GM18867 (cell line): ENCODE data around the gene LRBA.
A peak's percentile ranks its signal among the peaks of the same experiment; 100 is the strongest.

Experiments used
- ATAC-seq: cut with Tn5 transposase; IDR thresholded peaks from one replicate; pipeline ENCODE4 v1.9.1; 2021; ENCODE audit warnings: mild to moderate bottlenecking, moderate library complexity; ENCODE audit not compliant: unreplicated experiment

Gene LRBA

DNA sequence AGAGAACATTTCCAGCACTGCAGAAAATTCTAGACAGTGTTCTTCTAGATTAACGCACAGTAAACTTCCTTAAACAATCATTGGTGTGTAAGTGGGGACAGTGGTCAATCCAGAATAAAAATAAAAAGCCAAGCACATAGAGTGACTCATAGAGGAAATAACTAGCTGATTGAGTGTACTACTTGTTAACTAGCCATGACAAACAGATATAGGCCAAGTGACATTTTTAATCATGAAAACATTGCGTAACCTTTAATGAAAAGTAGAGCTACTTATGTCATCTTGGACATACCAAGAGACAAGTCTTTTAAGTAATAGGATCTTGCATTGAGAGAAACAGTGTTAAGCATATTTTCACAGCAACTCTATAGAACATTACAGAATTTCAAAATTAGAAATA, 667.0 kb downstream of the LRBA start:
- ATAC-seq: no peak

- ATAC-seq: no peak
These were observed 669.8 kb downstream of the LRBA start for GRCh38 chr4:150345207-150345744.

- no peak for ATAC-seq
These were observed 671.3 kb downstream of the LRBA start for GRCh38 chr4:150343796-150344195.

- ATAC-seq: no peak
These were observed 672.1 kb downstream of the LRBA start for GRCh38 chr4:150342945-150343344.

DNA sequence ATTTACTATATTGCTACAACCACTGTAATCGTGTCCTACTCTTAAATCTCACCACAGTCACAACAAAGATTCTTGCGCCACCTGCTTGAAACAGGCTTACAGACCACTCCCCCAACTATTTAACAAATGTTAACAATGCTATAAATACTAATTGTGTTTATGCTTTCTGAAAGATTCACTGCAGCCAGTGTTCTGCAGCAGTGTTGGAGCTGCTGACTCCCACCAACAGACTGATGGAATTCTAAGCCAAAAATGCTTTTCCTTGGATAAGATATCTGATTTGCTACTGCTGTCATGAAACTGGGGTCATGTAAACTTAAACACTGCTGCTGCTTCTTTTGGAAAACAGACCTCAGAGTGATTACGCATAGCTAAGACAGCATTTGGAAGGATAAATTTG, 677.4 kb downstream of the LRBA start:
- ATAC-seq: no peak

- ATAC-seq: no peak
These were observed 678.2 kb downstream of the LRBA start for GRCh38 chr4:150336676-150337412.

GRCh38 chr4:150332961-150333360, 682.1 kb downstream of the LRBA start:
- ATAC-seq: no peak

DNA sequence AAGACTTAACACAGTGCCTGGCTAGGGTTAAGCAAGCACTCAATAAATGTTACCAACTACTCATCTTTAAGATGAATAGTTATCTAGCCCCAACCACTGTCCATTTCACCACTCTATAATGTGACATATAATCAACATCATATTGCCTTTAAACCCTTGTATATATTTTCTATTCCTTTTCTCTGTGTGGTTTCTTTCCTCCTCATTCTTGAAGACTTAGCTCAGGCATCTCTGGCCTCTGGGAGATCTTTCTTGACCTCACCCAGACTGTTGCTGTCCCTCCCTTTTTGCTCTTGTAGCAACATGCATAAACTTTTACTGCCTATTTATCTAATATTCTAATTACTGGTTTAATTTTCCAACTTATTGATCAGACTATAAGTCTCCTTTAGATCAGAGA, 683.0 kb downstream of the LRBA start:
- no peak for ATAC-seq

DNA sequence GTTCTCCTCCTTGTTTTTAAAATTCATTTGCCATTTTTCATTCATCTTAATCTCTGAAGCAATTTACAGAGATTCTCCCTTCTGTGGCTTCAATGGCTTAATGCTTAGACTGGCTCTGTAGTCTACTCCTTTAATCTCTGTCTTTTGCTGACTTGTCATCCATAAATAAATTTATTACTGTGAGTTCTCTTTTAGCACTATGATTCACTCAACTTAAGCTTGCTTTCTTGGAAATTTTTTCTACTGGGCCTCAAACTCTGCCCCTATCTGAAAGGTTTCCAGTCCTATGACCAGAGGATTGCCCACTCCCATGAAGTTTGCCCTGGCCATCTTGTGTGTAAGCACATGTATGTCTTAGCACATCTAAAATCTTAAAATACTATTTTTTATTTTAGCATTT, 685.7 kb downstream of the LRBA start:
- ATAC-seq: no peak

DNA sequence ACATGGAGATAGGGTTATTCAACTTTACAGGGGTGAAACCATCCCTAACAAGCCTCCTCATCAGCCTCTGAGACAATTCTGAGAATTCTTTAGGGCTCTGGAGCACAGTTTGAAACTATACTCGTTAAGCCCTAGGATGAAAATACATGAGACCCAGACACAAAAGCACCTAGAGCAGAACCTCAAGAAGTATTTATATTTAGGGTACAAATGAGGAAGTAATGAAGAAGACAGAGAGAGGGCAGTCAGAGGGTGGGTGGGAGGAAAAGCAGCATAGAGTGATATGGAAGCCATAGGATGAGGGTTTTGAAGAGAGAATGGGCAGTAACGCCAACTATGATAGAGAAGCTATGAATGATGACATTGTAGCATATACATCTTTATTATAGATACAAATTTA, 686.6 kb downstream of the LRBA start:
- no peak for ATAC-seq

DNA sequence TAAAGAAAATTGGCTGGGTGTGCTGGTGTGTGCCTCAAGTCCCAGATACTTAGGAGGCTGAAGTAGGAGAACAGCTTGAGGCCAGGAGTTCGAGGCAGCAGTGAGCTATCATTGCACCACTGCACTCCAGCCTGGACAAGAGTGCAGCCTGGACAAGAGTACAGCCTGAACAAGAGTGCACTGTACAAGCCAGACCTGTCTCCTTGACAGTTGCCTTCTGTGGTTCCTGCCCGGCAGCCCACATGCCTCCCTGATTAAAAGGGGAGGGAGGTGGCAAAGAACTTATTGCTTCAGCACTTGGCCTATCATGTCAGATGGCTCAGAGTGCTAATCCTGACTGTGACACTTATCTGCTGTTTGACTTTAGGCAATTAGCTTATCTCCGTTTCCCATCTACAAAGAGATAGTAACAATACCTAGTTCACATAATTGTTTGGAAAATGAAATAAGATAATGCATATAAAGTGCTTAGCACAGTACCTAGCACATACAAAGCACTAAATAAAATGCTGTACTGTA, 687.8 kb downstream of the LRBA start:
- ATAC-seq: no peak

GRCh38 chr4:150325872-150326271, 689.2 kb downstream of the LRBA start:
- ATAC-seq: peak; percentile 71

DNA sequence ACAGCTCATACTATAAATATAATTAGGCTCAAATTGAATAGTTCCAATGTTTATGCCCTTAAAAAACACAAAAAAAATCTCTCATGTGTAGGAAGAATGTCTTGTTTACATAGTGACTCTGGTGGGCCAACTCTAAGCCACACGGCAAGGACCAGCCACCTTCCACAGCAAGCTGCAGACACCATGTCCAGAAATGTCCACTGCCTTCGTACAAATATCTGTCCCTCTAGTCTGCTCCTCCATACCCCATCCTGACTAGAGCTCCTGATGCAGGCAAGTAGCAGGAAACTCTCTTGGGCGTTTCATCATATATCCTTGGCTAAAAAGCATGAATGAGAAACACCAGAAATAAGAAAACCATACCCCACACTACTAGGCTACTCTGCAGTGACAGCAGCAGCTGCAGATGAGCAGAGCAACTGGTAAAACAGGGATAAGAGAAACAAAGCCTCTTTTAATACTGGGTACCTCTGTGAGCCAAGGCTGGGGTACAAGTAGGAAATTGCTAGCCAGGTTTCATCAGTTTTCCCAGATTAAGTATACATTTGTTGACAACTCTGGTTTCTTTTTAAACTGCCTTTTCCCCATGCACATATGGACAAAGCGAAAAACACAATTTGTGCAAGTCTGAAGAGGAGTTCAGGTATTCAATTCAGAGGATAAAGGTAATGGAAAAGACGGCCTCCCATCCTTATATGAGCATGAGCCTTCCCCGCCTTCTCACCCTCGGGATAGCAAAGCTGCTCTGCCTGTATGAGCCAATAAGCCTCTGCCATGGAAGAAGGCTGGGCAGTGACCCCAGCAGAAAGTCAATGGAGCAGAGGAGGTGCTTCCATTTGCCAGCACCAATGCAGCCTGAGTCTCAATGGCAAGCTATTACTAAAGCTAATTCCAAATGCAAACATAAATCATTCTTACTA, 691.4 kb downstream of the LRBA start:
- no peak for ATAC-seq

- no peak for ATAC-seq
These were observed 692.4 kb downstream of the LRBA start for GRCh38 chr4:150322646-150323045.

DNA sequence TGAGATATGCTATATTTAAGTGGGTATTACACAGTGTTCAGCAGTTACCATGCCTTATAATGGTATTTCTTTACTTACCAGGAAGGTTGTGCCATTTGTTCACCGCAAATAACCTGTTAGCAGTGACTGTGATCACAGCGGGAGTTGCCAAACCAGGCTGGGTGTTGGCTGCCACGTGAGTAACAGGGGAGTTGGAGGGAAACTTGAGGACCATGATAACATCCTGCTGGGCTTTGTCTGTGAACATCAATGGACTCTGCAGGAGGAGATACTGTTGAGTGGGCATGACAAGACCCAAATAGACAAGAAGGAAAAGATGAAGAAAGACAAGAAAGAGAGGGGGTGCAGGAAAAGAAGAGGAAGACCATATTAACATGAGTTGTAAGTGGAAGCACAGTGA, 694.0 kb downstream of the LRBA start:
- ATAC-seq: no peak

- ATAC-seq: no peak
These were observed 696.1 kb downstream of the LRBA start for GRCh38 chr4:150318971-150319370.

DNA sequence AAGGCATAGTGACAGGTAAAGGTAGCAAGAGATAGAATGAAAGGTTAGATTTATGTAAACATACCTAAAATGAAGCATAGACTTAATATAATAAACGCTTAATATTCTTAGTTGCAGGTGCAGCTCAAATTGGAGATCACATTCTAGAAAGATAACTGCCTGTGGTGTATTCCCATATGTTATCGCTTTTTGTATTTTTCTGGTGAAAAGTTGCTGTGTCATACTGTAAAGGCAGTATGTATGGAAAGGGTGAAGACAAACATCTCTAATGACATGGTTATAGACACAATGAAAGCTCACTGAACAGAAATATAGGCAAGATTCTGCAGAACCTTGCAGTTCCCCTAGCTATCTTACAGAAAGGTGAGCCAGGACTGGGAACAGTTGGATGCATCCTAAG, 696.6 kb downstream of the LRBA start:
- no peak for ATAC-seq

GRCh38 chr4:150316332-150317205, 698.5 kb downstream of the LRBA start:
- ATAC-seq: no peak

- ATAC-seq: no peak
These were observed 699.4 kb downstream of the LRBA start for GRCh38 chr4:150315691-150316090.

GRCh38 chr4:150315175-150315574, 699.9 kb downstream of the LRBA start:
- ATAC-seq: no peak

GRCh38 chr4:150314031-150314430, 701.1 kb downstream of the LRBA start:
- no peak for ATAC-seq
